Neural cell (in vitro differentiated cells): Measurements from ENCODE around the gene NPPA. TPM values are rescaled to one million over a fixed set of nuclear protein-coding genes. Genes with fewer than 3 reads are reported as not detected.

Experiments
- H2AFZ ChIP-seq: fragments of 200-600, 300-800 bp; sonication (generic), shearing (Covaris generic); 2 replicates; pipeline ENCODE4 v1.6.0; 2014; ENCODE audit warnings: low read depth, mild to moderate bottlenecking, antibody characterized with exemption, low read length, moderate library complexity
- H3F3A ChIP-seq: fragments of 200-600 bp; shearing (Covaris generic); 2 replicates; pipeline ENCODE4 v1.6.1; 2016; ENCODE audit warnings: mild to moderate bottlenecking, moderate library complexity, mixed read lengths, antibody characterized with exemption, low read length; ENCODE audit not compliant: insufficient read depth, poor library complexity, severe bottlenecking
- H3K27ac ChIP-seq: fragments of 200-600, 300-800 bp; sonication (generic), shearing (Covaris generic); 2 replicates; pipeline ENCODE4 v1.5.1; 2014; ENCODE audit warnings: mild to moderate bottlenecking, low read length, moderate library complexity
- H3K27me3 ChIP-seq: fragments of 300-800, 200-600 bp; sonication (generic), shearing (Covaris generic); 2 replicates; pipeline ENCODE4 v1.6.0; 2014; ENCODE audit warnings: mild to moderate bottlenecking, low read depth, low read length, moderate library complexity; ENCODE audit not compliant: insufficient read depth
- H3K36me3 ChIP-seq: fragments of 300-800, 200-600 bp; sonication (generic), shearing (Covaris generic); 2 replicates; pipeline ENCODE4 v1.5.1; 2014; ENCODE audit warnings: mild to moderate bottlenecking, antibody characterized with exemption, low read length, moderate library complexity; ENCODE audit not compliant: insufficient read depth
- H3K4me2 ChIP-seq: fragments of 300-800, 200-600 bp; sonication (generic), shearing (Covaris generic); 2 replicates; pipeline ENCODE4 v1.6.0; 2014; ENCODE audit warnings: mild to moderate bottlenecking, low read length
- H3K4me3 ChIP-seq: fragments of 300-800, 200-600 bp; sonication (generic), shearing (Covaris generic); 2 replicates; pipeline ENCODE4 v1.5.1; 2014; ENCODE audit warnings: mild to moderate bottlenecking, low read length, moderate library complexity
- H3K79me2 ChIP-seq: fragments of 200-600 bp; shearing (Covaris generic); replicated peaks from 2 replicates; pipeline ENCODE4 v1.6.0; 2014; ENCODE audit warnings: mild to moderate bottlenecking, low read length, moderate library complexity; ENCODE audit not compliant: insufficient read depth
- H3K9ac ChIP-seq: fragments of 300-800, 200-600 bp; sonication (generic), shearing (Covaris generic); 2 replicates; pipeline ENCODE4 v1.6.1; 2016; ENCODE audit warnings: mild to moderate bottlenecking, low read length, mixed read lengths
- H3K9me2 ChIP-seq: fragments of 200-600 bp; shearing (Covaris generic); 2 replicates; pipeline ENCODE4 v1.6.1; 2016; ENCODE audit warnings: mild to moderate bottlenecking, low read length, mixed read lengths; ENCODE audit not compliant: insufficient read depth
- H3K9me3 ChIP-seq: fragments of 200-600, 300-800 bp; sonication (generic), shearing (Covaris generic); 2 replicates; pipeline ENCODE4 v1.6.1; 2016; ENCODE audit warnings: mild to moderate bottlenecking, mixed run types, low read length, moderate library complexity, mixed read lengths
- H4K20me1 ChIP-seq: fragments of 200-600 bp; shearing (Covaris generic); 2 replicates; pipeline ENCODE4 v1.6.1; 2016; ENCODE audit warnings: mild to moderate bottlenecking, mixed run types; ENCODE audit not compliant: insufficient read depth
- EP300 ChIP-seq: fragments of 450-650 bp; conservative IDR thresholded peaks from 2 replicates; pipeline ENCODE4 v1.6.1; 2014; ENCODE audit warnings: antibody characterized with exemption, mild to moderate bottlenecking, moderate library complexity; ENCODE audit not compliant: poor library complexity, severe bottlenecking
- EZH2 ChIP-seq: fragments of 200-600, 300-800 bp; shearing (Covaris generic), sonication (generic); IDR thresholded peaks from 2 replicates; pipeline ENCODE4 v1.6.1; 2014; ENCODE audit warnings: antibody characterized with exemption, low read length, borderline replicate concordance, mild to moderate bottlenecking; ENCODE audit not compliant: insufficient read depth, poor library complexity, severe bottlenecking
- MXI1 ChIP-seq: fragments of 450-650 bp; conservative IDR thresholded peaks from 2 replicates; pipeline ENCODE4 v1.6.1; 2014; ENCODE audit warnings: antibody characterized with exemption, mild to moderate bottlenecking; ENCODE audit not compliant: poor library complexity, severe bottlenecking
- POLR2AphosphoS5 ChIP-seq: IDR thresholded peaks from 2 replicates; pipeline ENCODE4 v1.6.1; 2012
- RAD21 ChIP-seq: fragments of 450-650 bp; conservative IDR thresholded peaks from 2 replicates; pipeline ENCODE4 v1.6.1; 2014; ENCODE audit warnings: antibody characterized with exemption, mild to moderate bottlenecking, moderate library complexity
- SMC3 ChIP-seq: fragments of 450-650 bp; conservative IDR thresholded peaks from 2 replicates; pipeline ENCODE4 v1.6.1; 2014; ENCODE audit warnings: antibody characterized with exemption, mild to moderate bottlenecking, moderate library complexity; ENCODE audit not compliant: poor library complexity
- TAF1 ChIP-seq: IDR thresholded peaks from 2 replicates; pipeline ENCODE4 v1.6.1; 2012; ENCODE audit warnings: low read depth
- polyA plus RNA-seq: library from polyadenylated mRNA; depleted of rRNA; stranded (reverse); fragments of >200 nt; gene quantifications from 2 replicates; pipeline ENCODE4 v1.2.3, GENCODE V29; 2014
- TF ChIP-seq, protein P1 (sequence below): fragments of 450-650 bp; IDR thresholded peaks from 2 replicates; pipeline ENCODE4 v1.5.1; 2014; ENCODE audit warnings: antibody characterized with exemption, mild to moderate bottlenecking, moderate library complexity; ENCODE audit not compliant: poor library complexity, severe bottlenecking
- TF ChIP-seq, protein P2 (sequence below): IDR thresholded peaks from 2 replicates; pipeline ENCODE4 v1.6.1; 2012; ENCODE audit warnings: borderline replicate concordance

The NPPA gene
- polyA plus RNA-seq, 1 donor from 2014 or later, result not detected

DNA sequence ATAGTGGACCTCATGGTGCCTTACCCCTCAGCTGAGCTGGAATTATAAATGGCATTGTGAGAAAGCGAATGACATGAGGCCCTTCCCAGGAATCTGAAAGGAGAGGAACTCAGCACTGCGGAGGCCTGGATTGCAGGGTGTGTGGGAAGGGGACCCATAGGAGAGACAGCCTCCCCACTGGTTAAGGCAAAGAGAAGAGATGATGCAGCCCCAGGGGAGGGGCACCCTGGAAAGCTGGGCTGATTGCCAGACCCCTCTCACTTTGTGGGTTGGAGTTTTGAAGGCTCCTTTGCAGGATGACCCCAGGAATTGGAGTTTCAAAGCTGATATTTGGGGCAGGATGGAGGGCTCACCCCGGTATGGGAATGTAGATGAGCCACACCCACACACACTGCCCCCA, 9.1 kb upstream of the NPPA start:
- TF ChIP-seq SMC3, result no peak
- TF ChIP-seq, protein P1, sequence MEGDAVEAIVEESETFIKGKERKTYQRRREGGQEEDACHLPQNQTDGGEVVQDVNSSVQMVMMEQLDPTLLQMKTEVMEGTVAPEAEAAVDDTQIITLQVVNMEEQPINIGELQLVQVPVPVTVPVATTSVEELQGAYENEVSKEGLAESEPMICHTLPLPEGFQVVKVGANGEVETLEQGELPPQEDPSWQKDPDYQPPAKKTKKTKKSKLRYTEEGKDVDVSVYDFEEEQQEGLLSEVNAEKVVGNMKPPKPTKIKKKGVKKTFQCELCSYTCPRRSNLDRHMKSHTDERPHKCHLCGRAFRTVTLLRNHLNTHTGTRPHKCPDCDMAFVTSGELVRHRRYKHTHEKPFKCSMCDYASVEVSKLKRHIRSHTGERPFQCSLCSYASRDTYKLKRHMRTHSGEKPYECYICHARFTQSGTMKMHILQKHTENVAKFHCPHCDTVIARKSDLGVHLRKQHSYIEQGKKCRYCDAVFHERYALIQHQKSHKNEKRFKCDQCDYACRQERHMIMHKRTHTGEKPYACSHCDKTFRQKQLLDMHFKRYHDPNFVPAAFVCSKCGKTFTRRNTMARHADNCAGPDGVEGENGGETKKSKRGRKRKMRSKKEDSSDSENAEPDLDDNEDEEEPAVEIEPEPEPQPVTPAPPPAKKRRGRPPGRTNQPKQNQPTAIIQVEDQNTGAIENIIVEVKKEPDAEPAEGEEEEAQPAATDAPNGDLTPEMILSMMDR, result no peak
- TF ChIP-seq TAF1, result no peak
- TF ChIP-seq POLR2AphosphoS5, result no peak
- no peak overlapping the region for H3K9ac ChIP-seq
- H3K4me2 ChIP-seq, result no peak overlapping the region
- H3K79me2 ChIP-seq, result no peaks in the 10 kb centered on the region
- H3K9me3 ChIP-seq, result no peaks in the 10 kb centered on the region
- H3K9me2 ChIP-seq, result no peaks in the 10 kb centered on the region
- no peak overlapping the region for H2AFZ ChIP-seq
- H3F3A ChIP-seq, result no peaks in the 10 kb centered on the region
- no peak overlapping the region for H3K4me3 ChIP-seq
- peaks cover 49% of the 10 kb centered on the region for H3K27me3 ChIP-seq
- no peaks in the 10 kb centered on the region for H4K20me1 ChIP-seq
- H3K27ac ChIP-seq, result no peak overlapping the region
- H3K36me3 ChIP-seq, result no peaks in the 10 kb centered on the region

DNA sequence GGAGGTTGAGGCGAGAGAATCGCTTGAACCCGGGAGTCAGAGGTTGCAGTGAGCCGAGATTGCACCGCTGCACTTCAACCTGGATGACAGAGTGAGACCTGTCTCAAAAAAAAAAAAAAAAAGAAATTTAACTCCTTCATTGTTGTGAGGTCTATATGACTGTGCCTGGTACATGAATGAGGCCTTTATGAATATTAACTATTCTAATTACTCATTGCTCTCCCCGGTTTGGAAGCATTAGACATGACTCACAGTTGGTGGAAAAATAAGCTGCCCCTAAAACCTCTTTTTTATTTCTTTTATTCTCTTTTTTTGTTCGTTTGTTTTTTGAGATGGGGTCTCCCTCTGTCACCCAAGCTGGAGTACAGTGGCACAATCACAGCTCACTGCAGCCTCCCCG, 7.8 kb upstream of the NPPA start:
- Histone ChIP-seq H2AFZ (no peak overlapping the region), H3K9ac (no peak overlapping the region), H3K36me3 (no peaks in the 10 kb centered on the region), H3K27me3 (peaks cover 37% of the 10 kb centered on the region), H3K79me2 (no peaks in the 10 kb centered on the region), H3K4me3 (no peak overlapping the region), H3K4me2 (no peak overlapping the region), H3K9me3 (no peaks in the 10 kb centered on the region), H3K27ac (no peak overlapping the region), H3K9me2 (no peaks in the 10 kb centered on the region), H4K20me1 (no peaks in the 10 kb centered on the region), H3F3A (no peaks in the 10 kb centered on the region)
- no peak for TF ChIP-seq EZH2
- TF ChIP-seq, protein P1, result no peak
- TF ChIP-seq EP300, result no peak
- no peak for TF ChIP-seq POLR2AphosphoS5
- no peak for TF ChIP-seq SMC3
- no peak for TF ChIP-seq RAD21
- TF ChIP-seq TAF1, result no peak
- TF ChIP-seq, protein P2, sequence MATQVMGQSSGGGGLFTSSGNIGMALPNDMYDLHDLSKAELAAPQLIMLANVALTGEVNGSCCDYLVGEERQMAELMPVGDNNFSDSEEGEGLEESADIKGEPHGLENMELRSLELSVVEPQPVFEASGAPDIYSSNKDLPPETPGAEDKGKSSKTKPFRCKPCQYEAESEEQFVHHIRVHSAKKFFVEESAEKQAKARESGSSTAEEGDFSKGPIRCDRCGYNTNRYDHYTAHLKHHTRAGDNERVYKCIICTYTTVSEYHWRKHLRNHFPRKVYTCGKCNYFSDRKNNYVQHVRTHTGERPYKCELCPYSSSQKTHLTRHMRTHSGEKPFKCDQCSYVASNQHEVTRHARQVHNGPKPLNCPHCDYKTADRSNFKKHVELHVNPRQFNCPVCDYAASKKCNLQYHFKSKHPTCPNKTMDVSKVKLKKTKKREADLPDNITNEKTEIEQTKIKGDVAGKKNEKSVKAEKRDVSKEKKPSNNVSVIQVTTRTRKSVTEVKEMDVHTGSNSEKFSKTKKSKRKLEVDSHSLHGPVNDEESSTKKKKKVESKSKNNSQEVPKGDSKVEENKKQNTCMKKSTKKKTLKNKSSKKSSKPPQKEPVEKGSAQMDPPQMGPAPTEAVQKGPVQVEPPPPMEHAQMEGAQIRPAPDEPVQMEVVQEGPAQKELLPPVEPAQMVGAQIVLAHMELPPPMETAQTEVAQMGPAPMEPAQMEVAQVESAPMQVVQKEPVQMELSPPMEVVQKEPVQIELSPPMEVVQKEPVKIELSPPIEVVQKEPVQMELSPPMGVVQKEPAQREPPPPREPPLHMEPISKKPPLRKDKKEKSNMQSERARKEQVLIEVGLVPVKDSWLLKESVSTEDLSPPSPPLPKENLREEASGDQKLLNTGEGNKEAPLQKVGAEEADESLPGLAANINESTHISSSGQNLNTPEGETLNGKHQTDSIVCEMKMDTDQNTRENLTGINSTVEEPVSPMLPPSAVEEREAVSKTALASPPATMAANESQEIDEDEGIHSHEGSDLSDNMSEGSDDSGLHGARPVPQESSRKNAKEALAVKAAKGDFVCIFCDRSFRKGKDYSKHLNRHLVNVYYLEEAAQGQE, result no peak
- no peak for TF ChIP-seq MXI1
